NCI-H2196 (cell line): ENCODE measurements around the gene SPARC.

Source experiments
- DNase-seq: peaks from one replicate; lab custom pipeline; 2025; ENCODE audit not compliant: unreplicated experiment; lab: John Stamatoyannopoulos, UW

SPARC gene

DNA sequence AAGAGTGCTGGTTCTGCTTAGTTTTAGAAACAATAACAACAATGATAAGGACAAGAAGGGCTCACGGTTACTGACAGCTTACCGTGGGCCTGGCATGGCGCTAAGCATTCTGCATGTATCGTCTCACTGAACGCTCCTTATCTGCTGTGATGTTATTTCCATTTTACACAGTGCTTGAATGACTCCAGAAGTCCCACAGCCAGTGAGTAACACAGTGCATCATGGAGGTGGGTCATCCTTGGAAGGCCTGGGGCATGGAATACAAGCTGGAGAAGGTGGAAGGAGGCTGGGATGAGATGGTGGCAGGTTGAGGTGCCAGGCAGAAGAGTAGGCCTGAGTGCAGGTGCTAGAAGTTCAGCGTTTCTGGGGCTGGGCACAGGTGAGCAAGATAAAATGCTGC is 59.1 kb downstream of the SPARC start:
- DNase-seq = no peak

DNA sequence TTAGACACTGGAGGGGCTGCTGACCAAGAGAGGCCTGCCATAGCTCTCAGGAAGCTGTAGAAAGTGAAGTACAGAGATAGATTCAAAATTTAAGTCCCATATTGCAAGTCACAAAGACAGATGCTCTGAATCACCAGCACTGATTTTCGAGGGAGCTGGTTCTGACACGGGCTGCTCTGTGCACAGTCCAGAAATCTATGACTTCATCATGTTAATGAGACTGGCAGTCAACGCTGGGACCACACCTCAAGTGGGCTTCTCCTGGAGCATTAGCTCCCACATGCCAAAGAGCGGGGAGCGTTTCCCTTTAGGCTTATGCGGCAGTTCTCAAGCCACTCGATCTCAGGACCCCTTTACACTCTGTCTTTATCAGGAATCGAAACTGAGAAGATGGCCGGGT is 61.4 kb downstream of the SPARC start:
- no peak for DNase-seq

- no peak for DNase-seq
These were observed 62.2 kb downstream of the SPARC start for GRCh38 chr5:151624476-151624875.

- DNase-seq = no peak
These were observed 64.2 kb downstream of the SPARC start for GRCh38 chr5:151622367-151623088.

DNA sequence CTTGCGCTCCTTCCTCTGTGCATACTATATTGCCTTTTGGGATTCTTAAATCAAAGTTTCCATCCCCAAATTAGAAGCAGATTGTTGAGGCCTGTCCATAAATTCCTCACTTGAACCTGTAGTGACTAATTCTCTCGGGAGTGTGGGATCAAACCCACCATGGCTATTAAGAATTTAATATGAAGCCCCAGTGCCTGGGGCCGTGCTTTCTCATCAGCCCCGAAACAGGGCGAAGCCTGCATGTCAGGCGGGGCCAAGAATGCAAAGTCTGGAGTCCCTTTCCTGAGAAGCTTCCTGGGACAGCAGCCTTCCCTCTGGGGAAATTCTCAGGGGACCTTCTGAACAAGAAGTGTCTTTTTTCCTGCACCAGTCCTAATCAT is 66.3 kb downstream of the SPARC start:
- no peak for DNase-seq

- no peak for DNase-seq
These were observed 66.8 kb downstream of the SPARC start for GRCh38 chr5:151619812-151620460.

DNA sequence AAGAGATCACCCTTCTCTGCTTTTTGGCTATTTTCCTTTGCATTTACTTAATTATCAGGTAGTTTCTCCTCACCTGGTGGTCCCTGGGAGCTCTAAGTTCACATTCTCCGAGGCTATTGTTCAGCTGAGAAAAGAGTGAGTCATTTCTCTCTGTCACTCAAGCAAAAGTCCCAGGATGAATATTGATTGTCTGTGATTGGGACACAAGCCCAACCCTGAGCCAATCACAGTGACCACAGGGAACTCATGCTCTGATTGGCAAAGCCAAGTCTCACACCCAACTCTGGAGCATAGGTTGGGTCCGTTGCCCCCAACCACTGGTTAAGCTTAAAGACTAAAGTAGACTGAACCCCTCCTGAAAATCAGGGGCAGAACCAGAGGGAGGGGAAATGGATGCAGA is 67.8 kb downstream of the SPARC start:
- DNase-seq = no peak

DNA sequence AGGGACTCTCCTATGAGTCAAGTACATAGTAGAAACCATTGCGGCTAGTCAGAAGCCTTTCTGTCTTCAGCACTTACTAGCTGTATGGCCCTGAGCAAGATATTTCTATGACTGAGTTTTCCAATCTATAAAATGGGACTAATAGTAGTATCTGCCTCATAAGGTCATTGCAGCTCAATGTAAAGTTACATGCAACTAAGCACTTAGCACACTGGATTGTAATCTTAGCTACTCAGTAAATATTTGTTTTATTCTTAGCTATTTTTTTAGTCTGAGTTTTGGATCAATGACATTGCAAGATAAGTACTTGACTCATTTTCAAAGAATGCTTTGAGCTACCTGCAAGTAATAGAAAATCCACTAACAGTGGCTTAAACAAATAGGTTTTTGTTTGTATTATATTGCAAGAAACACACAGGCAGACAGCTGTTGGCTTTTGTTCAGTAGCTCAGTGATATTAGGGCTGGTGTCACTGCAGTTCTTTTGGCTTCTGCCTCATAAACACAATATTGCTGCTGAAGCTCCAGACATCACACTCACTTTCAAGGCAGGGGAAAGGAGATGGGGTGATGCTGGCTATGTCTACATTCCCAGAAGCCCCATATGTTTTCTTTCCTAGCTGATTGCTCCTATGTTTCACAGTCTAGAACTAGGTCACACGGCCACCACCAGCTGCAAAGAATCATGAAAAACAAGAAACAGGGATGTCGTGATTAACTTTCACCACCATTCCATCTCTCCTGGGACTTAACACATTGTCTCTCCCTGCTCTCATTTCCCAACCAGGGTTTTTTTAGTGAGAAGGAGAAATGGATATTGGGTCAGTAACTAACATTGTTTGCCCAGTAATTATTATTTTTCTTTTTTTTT is 68.6 kb downstream of the SPARC start:
- DNase-seq = no peak

GRCh38 chr5:151617383-151617840 is 69.3 kb downstream of the SPARC start:
- DNase-seq = no peak

GRCh38 chr5:151615431-151615830 is 71.3 kb downstream of the SPARC start:
- no peak for DNase-seq

- no peak for DNase-seq
These were observed 72.2 kb downstream of the SPARC start for GRCh38 chr5:151614565-151614964.

DNA sequence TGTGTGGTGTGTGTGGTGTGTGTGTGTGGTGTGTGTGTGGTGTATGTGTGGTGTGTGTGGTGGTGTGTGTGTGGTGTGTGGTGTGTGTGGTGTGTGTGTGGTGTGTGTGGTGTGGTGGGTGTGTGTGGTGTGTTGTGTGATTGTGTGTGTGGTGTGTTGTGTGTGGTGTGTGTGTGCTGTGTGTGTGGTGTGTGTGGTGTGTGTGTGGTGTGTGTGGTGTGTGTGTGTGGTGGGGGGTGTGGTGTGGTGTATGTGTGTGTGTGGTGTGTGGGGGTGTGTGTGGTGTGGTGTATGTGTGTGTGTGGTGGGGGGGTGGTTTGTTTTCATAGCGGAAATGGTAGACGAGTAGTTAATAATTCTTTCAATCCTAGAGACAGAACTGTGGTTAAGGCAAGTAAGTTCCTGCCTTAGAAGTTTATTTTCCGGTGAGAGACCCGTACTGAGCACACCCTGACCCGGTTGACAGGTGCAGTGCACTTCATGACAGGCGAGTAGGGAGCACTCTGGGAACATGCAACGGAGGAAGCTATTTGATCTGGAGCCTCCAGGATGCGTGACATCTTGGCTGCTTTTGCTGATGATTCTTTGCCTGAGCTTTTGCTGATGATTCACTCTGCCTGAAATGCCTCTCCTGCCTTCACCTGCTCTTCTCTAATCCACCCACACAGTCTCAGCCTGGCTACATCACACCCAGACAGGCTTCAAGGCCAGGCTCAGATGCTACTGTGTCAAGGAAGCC is 73.9 kb downstream of the SPARC start:
- DNase-seq = no peak

- no peak for DNase-seq
These were observed 75.5 kb downstream of the SPARC start for GRCh38 chr5:151611127-151611775.
